ENCODE results near the gene RPS6KA4.
"Not testable (repeated sequence)": the region's sequence is repeated elsewhere in the genome, so short reads cannot be mapped to it uniquely, and the experiment has no call there.

RPS6KA4 gene

GRCh38 chr11:64358907-64359711 lies at the start of gene RPS6KA4:
Gene RPS6KA4 (plus strand): TSS chr11:64359162. CDS start chr11:64359236, 74 bp downstream.
- H3K27me3 ChIP-seq (ENCODE audit: control insufficient read depth, insufficient read depth, low read length), result peaks cover 3% of the 10 kb centered on the region
- peak within 1 kb of the TSS; percentile 75 for H3K4me3 ChIP-seq (ENCODE audit: low read length)
- peaks cover 14% of the 10 kb centered on the region for H3K4me1 ChIP-seq (ENCODE audit: control insufficient read depth, low read depth, low read length)
- no peaks in the 10 kb centered on the region for H3K9me3 ChIP-seq (ENCODE audit: control insufficient read depth, low read depth, low read length)
- no peak within 1 kb of the TSS for H3K27ac ChIP-seq (ENCODE audit: low read length)
- peaks cover 9% of the 10 kb centered on the region for H3K36me3 ChIP-seq (ENCODE audit: control insufficient read depth, low read depth, low read length)
- peak within 1 kb of the TSS; percentile 32 for H3K9ac ChIP-seq (ENCODE audit: low read length)

- Histone ChIP-seq H3K4me1 (ENCODE audit: control insufficient read depth, low read depth, low read length) (no peaks in the 10 kb centered on the region), H3K27me3 (ENCODE audit: control insufficient read depth, insufficient read depth, low read length) (no peaks in the 10 kb centered on the region), H3K4me3 (ENCODE audit: low read length) (no peak overlapping the region), H3K36me3 (ENCODE audit: control insufficient read depth, low read depth, low read length) (peaks cover 12% of the 10 kb centered on the region), H3K9me3 (ENCODE audit: control insufficient read depth, low read depth, low read length) (no peaks in the 10 kb centered on the region), H3K9ac (ENCODE audit: low read length) (no peak overlapping the region), H3K27ac (ENCODE audit: low read length) (no peak overlapping the region)
Observed at GRCh38 chr11:64312947-64313346, 46.0 kb upstream of the RPS6KA4 start.

GRCh38 chr11:64313491-64314145 lies 45.3 kb upstream of the RPS6KA4 start:
- no peaks in the 10 kb centered on the region for H3K27me3 ChIP-seq (ENCODE audit: control insufficient read depth, insufficient read depth, low read length)
- no peaks in the 10 kb centered on the region for H3K9me3 ChIP-seq (ENCODE audit: control insufficient read depth, low read depth, low read length)
- no peak overlapping the region for H3K9ac ChIP-seq (ENCODE audit: low read length)
- H3K4me3 ChIP-seq (ENCODE audit: low read length), result no peak overlapping the region
- H3K4me1 ChIP-seq (ENCODE audit: control insufficient read depth, low read depth, low read length), result no peaks in the 10 kb centered on the region
- H3K27ac ChIP-seq (ENCODE audit: low read length), result no peak overlapping the region
- peaks cover 12% of the 10 kb centered on the region for H3K36me3 ChIP-seq (ENCODE audit: control insufficient read depth, low read depth, low read length)

- H3K27ac ChIP-seq (ENCODE audit: low read length), result no peak overlapping the region
- peaks cover 12% of the 10 kb centered on the region for H3K36me3 ChIP-seq (ENCODE audit: control insufficient read depth, low read depth, low read length)
- no peak overlapping the region for H3K9ac ChIP-seq (ENCODE audit: low read length)
- no peaks in the 10 kb centered on the region for H3K9me3 ChIP-seq (ENCODE audit: control insufficient read depth, low read depth, low read length)
- no peaks in the 10 kb centered on the region for H3K27me3 ChIP-seq (ENCODE audit: control insufficient read depth, insufficient read depth, low read length)
- H3K4me1 ChIP-seq (ENCODE audit: control insufficient read depth, low read depth, low read length), result peaks cover 5% of the 10 kb centered on the region
- no peak overlapping the region for H3K4me3 ChIP-seq (ENCODE audit: low read length)
Observed at GRCh38 chr11:64314146-64314804, 44.7 kb upstream of the RPS6KA4 start.

GRCh38 chr11:64314805-64315561 lies 44.0 kb upstream of the RPS6KA4 start:
- Histone ChIP-seq H3K9ac (ENCODE audit: low read length) (no peak overlapping the region), H3K27ac (ENCODE audit: low read length) (no peak overlapping the region), H3K4me3 (ENCODE audit: low read length) (no peak overlapping the region), H3K36me3 (ENCODE audit: control insufficient read depth, low read depth, low read length) (peaks cover 12% of the 10 kb centered on the region), H3K9me3 (ENCODE audit: control insufficient read depth, low read depth, low read length) (no peaks in the 10 kb centered on the region), H3K4me1 (ENCODE audit: control insufficient read depth, low read depth, low read length) (peaks cover 6% of the 10 kb centered on the region), H3K27me3 (ENCODE audit: control insufficient read depth, insufficient read depth, low read length) (no peaks in the 10 kb centered on the region)

- not testable (repeated sequence) for H3K27me3 ChIP-seq (ENCODE audit: control insufficient read depth, insufficient read depth, low read length); H3K4me1 ChIP-seq (ENCODE audit: control insufficient read depth, low read depth, low read length); H3K27ac ChIP-seq (ENCODE audit: low read length); H3K9ac ChIP-seq (ENCODE audit: low read length); H3K9me3 ChIP-seq (ENCODE audit: control insufficient read depth, low read depth, low read length)
- peaks cover 15% of the 10 kb centered on the region for H3K36me3 ChIP-seq (ENCODE audit: control insufficient read depth, low read depth, low read length)
- peak overlapping the region; percentile 98 for H3K4me3 ChIP-seq (ENCODE audit: low read length)
Observed at GRCh38 chr11:64315667-64316526, 43.1 kb upstream of the RPS6KA4 start.

GRCh38 chr11:64316672-64317324 lies 42.2 kb upstream of the RPS6KA4 start:
- Histone ChIP-seq H3K9me3 (ENCODE audit: control insufficient read depth, low read depth, low read length) (no peaks in the 10 kb centered on the region), H3K27me3 (ENCODE audit: control insufficient read depth, insufficient read depth, low read length) (no peaks in the 10 kb centered on the region), H3K9ac (ENCODE audit: low read length) (peak overlapping the region; percentile 92), H3K4me3 (ENCODE audit: low read length) (peak overlapping the region; percentile 98), H3K27ac (ENCODE audit: low read length) (peak overlapping the region; percentile 46), H3K36me3 (ENCODE audit: control insufficient read depth, low read depth, low read length) (peaks cover 24% of the 10 kb centered on the region), H3K4me1 (ENCODE audit: control insufficient read depth, low read depth, low read length) (peaks cover 6% of the 10 kb centered on the region)

- peak within 1 kb of the TSS; percentile 98 for H3K4me3 ChIP-seq (ENCODE audit: low read length)
- peaks cover 6% of the 10 kb centered on the region for H3K4me1 ChIP-seq (ENCODE audit: control insufficient read depth, low read depth, low read length)
- H3K27me3 ChIP-seq (ENCODE audit: control insufficient read depth, insufficient read depth, low read length), result no peaks in the 10 kb centered on the region
- H3K36me3 ChIP-seq (ENCODE audit: control insufficient read depth, low read depth, low read length), result peaks cover 24% of the 10 kb centered on the region
- peak within 1 kb of the TSS; percentile 94 for H3K27ac ChIP-seq (ENCODE audit: low read length)
- H3K9ac ChIP-seq (ENCODE audit: low read length), result peak within 1 kb of the TSS; percentile 92
- H3K9me3 ChIP-seq (ENCODE audit: control insufficient read depth, low read depth, low read length), result no peaks in the 10 kb centered on the region
Observed at GRCh38 chr11:64317325-64317960, 41.5 kb upstream of the RPS6KA4 start, which contains the start of gene TRMT112. Gene TRMT112 (minus strand): TSS chr11:64317559. CDS start chr11:64317526, 33 bp downstream.

GRCh38 chr11:64317961-64318765 lies 40.8 kb upstream of the RPS6KA4 start, which contains the start of gene PRDX5:
Gene PRDX5 (plus strand): TSS chr11:64318121. CDS start chr11:64318216, 95 bp downstream.
- no peaks in the 10 kb centered on the region for H3K27me3 ChIP-seq (ENCODE audit: control insufficient read depth, insufficient read depth, low read length)
- H3K27ac ChIP-seq (ENCODE audit: low read length), result peak within 1 kb of the TSS; percentile 94
- H3K9ac ChIP-seq (ENCODE audit: low read length), result peak within 1 kb of the TSS; percentile 92
- H3K36me3 ChIP-seq (ENCODE audit: control insufficient read depth, low read depth, low read length), result peaks cover 24% of the 10 kb centered on the region
- no peaks in the 10 kb centered on the region for H3K9me3 ChIP-seq (ENCODE audit: control insufficient read depth, low read depth, low read length)
- H3K4me1 ChIP-seq (ENCODE audit: control insufficient read depth, low read depth, low read length), result peaks cover 6% of the 10 kb centered on the region
- H3K4me3 ChIP-seq (ENCODE audit: low read length), result peak within 1 kb of the TSS; percentile 98
